IMR-90 (cell line): Measurements from ENCODE around the gene KCNN3. TPM values are rescaled to one million over a fixed set of nuclear protein-coding genes. Genes with fewer than 3 reads are reported as not detected.

Source experiments
- ATAC-seq: fragments of 200-7000 bp; cut with Tn5 transposase; 2 replicates; pipeline ENCODE4 v1.9.1; 2020; ENCODE audit warnings: low read depth, mild to moderate bottlenecking, moderate library complexity
- BruUV-seq: library from RNA; stranded (reverse); fragments of 400-500 nt; replicated peaks from 2 replicates; lab custom pipeline; 2021; lab: Mats Ljungman, UMichigan
- CTCF ChIA-PET: fragments of 300-600 bp; formaldehyde crosslinking; extraction: SDS; loops from one replicate; lab custom pipeline; 2021; ENCODE audit warnings: antibody characterized with exemption; lab: Yijun Ruan, JAX
- POLR2A ChIA-PET: fragments of 300-600 bp; sonication (Branson Sonifier 250); formaldehyde crosslinking; loops from one replicate; lab custom pipeline; 2022; ENCODE audit warnings: antibody characterized with exemption; ENCODE audit not compliant: unreplicated experiment; lab: Charles Lee
- DNase-seq: peaks from one replicate; pipeline ENCODE4 v3.0.0; 2013
- H2AFZ ChIP-seq: replicated peaks from 2 replicates; pipeline ENCODE3; 2013; ENCODE audit warnings: low read length, mild to moderate bottlenecking; ENCODE audit not compliant: poor library complexity
- H2AK5ac ChIP-seq: 2 replicates; pipeline ENCODE4 v1.6.1; 2013; ENCODE audit warnings: low read depth, low read length, inconsistent platforms
- H2AK9ac ChIP-seq: replicated peaks from 2 replicates; pipeline ENCODE3; 2013; ENCODE audit warnings: mild to moderate bottlenecking, low read depth, low read length, moderate library complexity; ENCODE audit not compliant: poor library complexity
- H2BK120ac ChIP-seq: 2 replicates; pipeline ENCODE4 v1.6.1; 2013; ENCODE audit warnings: low read depth, low read length, inconsistent platforms
- H2BK15ac ChIP-seq: 3 replicates; pipeline ENCODE4 v1.6.1; 2013; ENCODE audit warnings: low read depth, low read length, inconsistent platforms
- H2BK20ac ChIP-seq: 2 replicates; pipeline ENCODE4 v1.6.1; 2013; ENCODE audit warnings: low read depth, mild to moderate bottlenecking, inconsistent platforms, low read length, moderate library complexity
- H2BK5ac ChIP-seq: 2 replicates; pipeline ENCODE4 v1.6.1; 2013; ENCODE audit warnings: mild to moderate bottlenecking, low read depth, low read length, inconsistent platforms; ENCODE audit not compliant: poor library complexity, severe bottlenecking
- H3K14ac ChIP-seq: replicated peaks from 2 replicates; pipeline ENCODE4 v1.6.1; 2013; ENCODE audit warnings: low read depth, low read length, inconsistent platforms
- H3K18ac ChIP-seq: 2 replicates; pipeline ENCODE4 v1.6.1; 2013; ENCODE audit warnings: low read depth, low read length, control low read depth
- H3K23ac ChIP-seq: 2 replicates; pipeline ENCODE4 v1.6.1; 2013; ENCODE audit warnings: low read depth, low read length, inconsistent platforms
- H3K27ac ChIP-seq: 2 replicates; pipeline ENCODE4 v1.5.1; 2013; ENCODE audit warnings: mild to moderate bottlenecking, control low read depth, low read length; ENCODE audit not compliant: insufficient read depth
- H3K27me3 ChIP-seq: 2 replicates; pipeline ENCODE4 v1.6.1; 2013; ENCODE audit warnings: low read length; ENCODE audit not compliant: control insufficient read depth, insufficient read depth
- H3K36me3 ChIP-seq: 2 replicates; pipeline ENCODE4 v1.6.1; 2013; ENCODE audit warnings: low read length, mixed read lengths; ENCODE audit not compliant: control insufficient read depth, insufficient read depth
- H3K4ac ChIP-seq: 2 replicates; pipeline ENCODE4 v1.6.1; 2013; ENCODE audit warnings: low read depth, low read length, inconsistent platforms
- H3K4me1 ChIP-seq: 2 replicates; pipeline ENCODE4 v1.6.1; 2013; ENCODE audit warnings: low read length, mixed read lengths; ENCODE audit not compliant: control insufficient read depth, insufficient read depth
- H3K4me2 ChIP-seq: 2 replicates; pipeline ENCODE4 v1.6.1; 2013; ENCODE audit warnings: low read depth, mild to moderate bottlenecking, control low read depth, low read length, moderate library complexity
- H3K4me3 ChIP-seq: 2 replicates; pipeline ENCODE4 v1.5.1; 2013; ENCODE audit warnings: low read depth, mild to moderate bottlenecking, control low read depth, low read length, moderate library complexity; ENCODE audit not compliant: insufficient read depth
- H3K56ac ChIP-seq: 2 replicates; pipeline ENCODE4 v1.6.1; 2013; ENCODE audit warnings: low read length, inconsistent platforms; ENCODE audit not compliant: insufficient read depth; ENCODE audit errors: extremely low read depth
- H3K79me1 ChIP-seq, 2 experiments: 2 replicates each; pipeline ENCODE4 v1.6.1; 2013; ENCODE audit warnings: low read length in 2 of 2, inconsistent platforms in 1 of 2, low read depth in 1 of 2
- H3K9ac ChIP-seq: 2 replicates; pipeline ENCODE4 v1.6.1; 2013; ENCODE audit warnings: low read depth, low read length, control low read depth
- H3K9me1 ChIP-seq: 2 replicates; pipeline ENCODE4 v1.6.1; 2013; ENCODE audit warnings: low read length, inconsistent platforms; ENCODE audit not compliant: insufficient read depth
- H3K9me3 ChIP-seq: 2 replicates; pipeline ENCODE4 v1.6.1; 2013; ENCODE audit warnings: low read length; ENCODE audit not compliant: control insufficient read depth, insufficient read depth
- H4K20me1 ChIP-seq: 2 replicates; pipeline ENCODE4 v1.6.1; 2013; ENCODE audit warnings: low read length, inconsistent platforms; ENCODE audit not compliant: insufficient read depth
- H4K5ac ChIP-seq: 2 replicates; pipeline ENCODE4 v1.6.1; 2013; ENCODE audit warnings: mild to moderate bottlenecking, low read depth, low read length, control low read depth
- H4K8ac ChIP-seq, 2 experiments: 2 replicates each; pipeline ENCODE4 v1.6.1; 2013; ENCODE audit warnings: low read depth in 2 of 2, low read length in 2 of 2, control low read depth in 1 of 2, inconsistent platforms in 1 of 2
- H4K91ac ChIP-seq: 2 replicates; pipeline ENCODE4 v1.6.1; 2013; ENCODE audit warnings: low read depth, low read length, inconsistent platforms; ENCODE audit not compliant: insufficient read depth
- BHLHE40 ChIP-seq: fragments of 150-350 bp; IDR thresholded peaks from 2 replicates; pipeline ENCODE4 v1.6.1; 2016; ENCODE audit warnings: mild to moderate bottlenecking, low read depth, low read length
- CEBPB ChIP-seq: IDR thresholded peaks from 2 replicates; pipeline ENCODE4 v1.6.1; 2012; ENCODE audit warnings: low read depth, low read length, improper control_type of control experiment
- CHD1 ChIP-seq: IDR thresholded peaks from 2 replicates; pipeline ENCODE4 v1.6.1; 2012; ENCODE audit warnings: low read depth, low read length, improper control_type of control experiment
- FOS ChIP-seq: fragments of 150-350 bp; IDR thresholded peaks from 2 replicates; pipeline ENCODE4 v1.6.1; 2016; ENCODE audit warnings: low read depth, low read length
- MAFK ChIP-seq: IDR thresholded peaks from 2 replicates; pipeline ENCODE4 v1.6.1; 2012; ENCODE audit warnings: low read depth, low read length, improper control_type of control experiment
- MAZ ChIP-seq: IDR thresholded peaks from 2 replicates; pipeline ENCODE4 v1.6.1; 2012; ENCODE audit warnings: low read depth, mild to moderate bottlenecking, low read length, improper control_type of control experiment, moderate library complexity, borderline replicate concordance
- MXI1 ChIP-seq: IDR thresholded peaks from 2 replicates; pipeline ENCODE4 v1.6.1; 2012; ENCODE audit warnings: low read depth, mild to moderate bottlenecking, low read length, moderate library complexity, borderline replicate concordance
- RFX5 ChIP-seq: IDR thresholded peaks from 2 replicates; pipeline ENCODE4 v1.8.0; 2012; ENCODE audit warnings: low read depth, mild to moderate bottlenecking, low read length, moderate library complexity
- SMC3 ChIP-seq: fragments of 150-350 bp; IDR thresholded peaks from 2 replicates; pipeline ENCODE4 v1.6.1; 2016; ENCODE audit warnings: low read depth, mild to moderate bottlenecking, antibody characterized with exemption, low read length, moderate library complexity
- WGBS, 2 experiments: methylation state at CpG; one replicate each; pipeline versions ENCODE4 v1.1.5 to v1.1.7; 2013; ENCODE audit warnings: missing lambda C conversion rate in 2 of 2; ENCODE audit not compliant: insufficient read length in 1 of 2; ENCODE audit errors: extremely low coverage in 2 of 2; 5-methylcytosine and 5-hydroxymethylcytosine counted together
- dilution Hi-C: fragments of 300-500 bp; cut with HindIII; formaldehyde crosslinking; loops from one replicate; pipeline ENCODE4 v1.14.3; 2018; ENCODE audit warnings: low sequenced_read_pairs; ENCODE audit not compliant: unreplicated experiment
- in situ Hi-C: fragments of 300-500 bp; cut with MboI; formaldehyde crosslinking; loops from 3 replicates; pipeline ENCODE4 v1.14.3; 2019; ENCODE audit warnings: low sequenced_read_pairs, inconsistent platforms, mixed read lengths
- intact Hi-C: fragments of 100-400 bp; cut with micrococcal nuclease; formaldehyde crosslinking; loops from 2 replicates; pipeline ENCODE4 v1.10.0; 2022
- polyA plus RNA-seq, 3 experiments: library from polyadenylated mRNA; depleted of rRNA; stranded (reverse); fragments of >200 nt; gene quantifications; 2 replicates each; pipeline ENCODE4 v1.2.3, GENCODE V29; 2012; ENCODE audit warnings: low replicate concordance in 1 of 3
- total RNA-seq: library from RNA; depleted of rRNA; stranded (reverse); fragments of >200 nt; gene quantifications from 2 replicates; pipeline ENCODE4 v1.2.3, GENCODE V29; 2012
- TF ChIP-seq, protein P1 (sequence below): fragments of 150-350 bp; IDR thresholded peaks from 2 replicates; pipeline ENCODE4 v1.6.1; 2017; ENCODE audit warnings: mild to moderate bottlenecking, antibody characterized with exemption, low read length, low read depth
- TF ChIP-seq, protein P2 (sequence below): conservative IDR thresholded peaks from 2 replicates; pipeline ENCODE4 v1.5.1; 2012; ENCODE audit warnings: mild to moderate bottlenecking, low read depth, low read length, improper control_type of control experiment

Gene KCNN3
- total and polyA plus RNA-seq, 2 of the 4 experiments (the other 2 are of a cell fraction), result 0.02 TPM; not detected in 1

DNA sequence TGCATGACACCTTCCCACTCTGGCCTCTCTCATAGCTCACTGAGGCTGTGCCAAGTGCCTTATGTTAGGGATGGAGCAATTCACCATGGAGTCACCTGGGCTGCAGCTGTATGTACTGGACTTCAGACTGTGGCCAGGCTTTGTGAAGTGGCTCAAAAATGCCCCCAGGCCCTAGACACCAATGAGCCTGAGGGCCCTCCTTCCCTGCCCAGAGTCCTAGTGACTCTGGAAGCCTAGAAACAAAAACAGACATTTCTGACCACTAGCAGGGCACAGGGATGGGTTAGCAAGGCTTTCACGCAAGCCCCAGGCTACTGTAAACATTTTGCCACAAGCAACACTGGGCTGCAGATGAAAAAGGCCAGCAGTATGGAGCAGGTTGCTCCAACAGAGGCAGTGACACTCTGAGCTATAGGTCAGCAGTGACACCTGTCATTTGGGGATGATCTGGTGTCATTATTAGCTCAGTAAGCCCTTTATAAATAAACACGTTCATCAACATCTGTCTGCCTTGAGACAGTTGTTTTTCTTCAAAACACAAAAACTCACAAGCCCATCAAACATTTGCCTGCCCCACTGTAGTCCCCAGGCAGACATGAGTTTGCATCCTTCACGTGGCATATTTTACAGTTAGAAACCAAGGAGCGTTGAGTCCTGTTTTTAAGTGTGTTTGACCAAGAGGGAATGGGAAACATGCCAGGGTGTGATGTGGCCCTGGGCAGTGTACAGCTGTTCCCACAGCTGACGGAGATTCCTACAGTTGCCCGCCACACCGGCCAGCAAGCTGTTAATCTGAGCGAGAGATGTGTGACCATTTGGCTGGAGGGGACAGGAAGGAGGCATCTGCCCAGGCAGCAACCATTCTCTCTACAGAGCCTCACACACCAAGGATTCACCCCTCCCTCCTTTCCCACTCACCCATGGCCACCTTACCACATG is 66.8 kb downstream of the KCNN3 start (continued):
- TF ChIP-seq, protein P1, sequence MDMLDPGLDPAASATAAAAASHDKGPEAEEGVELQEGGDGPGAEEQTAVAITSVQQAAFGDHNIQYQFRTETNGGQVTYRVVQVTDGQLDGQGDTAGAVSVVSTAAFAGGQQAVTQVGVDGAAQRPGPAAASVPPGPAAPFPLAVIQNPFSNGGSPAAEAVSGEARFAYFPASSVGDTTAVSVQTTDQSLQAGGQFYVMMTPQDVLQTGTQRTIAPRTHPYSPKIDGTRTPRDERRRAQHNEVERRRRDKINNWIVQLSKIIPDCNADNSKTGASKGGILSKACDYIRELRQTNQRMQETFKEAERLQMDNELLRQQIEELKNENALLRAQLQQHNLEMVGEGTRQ, result no peak

DNA sequence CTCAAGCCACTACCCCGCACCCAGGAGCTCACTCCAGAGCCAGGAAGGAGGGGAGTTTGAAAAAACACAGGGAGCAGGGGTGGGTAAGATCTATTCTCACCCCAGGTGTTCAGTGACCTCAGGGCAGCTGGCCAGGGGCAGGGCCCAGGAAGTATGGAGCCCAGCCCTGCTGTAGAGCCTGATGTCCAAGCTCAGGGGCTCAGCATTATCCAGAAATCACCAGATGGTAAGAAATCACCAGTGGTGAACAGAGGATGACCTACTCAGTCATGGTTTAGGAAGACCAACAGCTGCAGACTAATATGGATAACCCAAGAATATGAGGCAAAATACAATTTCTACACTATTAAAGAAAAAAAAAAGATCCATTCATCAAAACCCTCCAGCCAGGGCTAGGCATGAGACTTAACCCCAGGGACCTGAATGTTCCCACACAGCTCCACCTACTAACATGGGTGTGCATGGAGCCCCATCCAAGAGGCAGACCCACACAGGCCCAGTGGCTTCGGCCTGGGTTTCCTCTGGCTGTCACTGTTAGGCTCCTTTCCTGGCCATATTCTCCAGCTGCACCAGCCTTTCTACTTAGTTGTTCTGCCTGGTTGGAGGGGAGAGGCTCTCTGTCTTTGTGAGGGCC is 67.6 kb downstream of the KCNN3 start:
- H2BK15ac ChIP-seq, result no peak overlapping the region
- peaks cover 77% of the 10 kb centered on the region for H3K27me3 ChIP-seq
- intact Hi-C loops (no loop called here), in situ Hi-C loops (no loop called here), dilution Hi-C loops (no loop called here)
- no peaks in the 10 kb centered on the region for H3K4me1 ChIP-seq
- ChIA-PET POLR2A (no interaction called here), CTCF (interaction anchor here (0.6 kb wide), 1 partner anchor 219 kb away, joined by 3 read pairs; no protein-coding TSS in a partner anchor)
- H2AK9ac ChIP-seq, result no peak overlapping the region
- no peak overlapping the region for H4K91ac ChIP-seq
- BruUV-seq, result no TSS peak
- H3K4ac ChIP-seq, result no peak overlapping the region
- no peak overlapping the region for H2BK5ac ChIP-seq
- no peak for ATAC-seq
- no peak overlapping the region for H4K8ac ChIP-seq
- no peak overlapping the region for H3K18ac ChIP-seq
- DNase-seq, result no peak
- H3K79me1 ChIP-seq, result no peaks in the 10 kb centered on the region
- no peak overlapping the region for H2AK5ac ChIP-seq
- H2BK20ac ChIP-seq, result no peak overlapping the region
- H3K23ac ChIP-seq, result no peak overlapping the region
- WGBS, 2 experiments, result no CpG with 5 or more reads among the region's 2 CpGs
- no peak overlapping the region for H3K4me3 ChIP-seq
- no peak overlapping the region for H3K27ac ChIP-seq
- no peaks in the 10 kb centered on the region for H3K9me3 ChIP-seq
- no peak overlapping the region for H4K5ac ChIP-seq
- no peak overlapping the region for H3K56ac ChIP-seq
- H3K9ac ChIP-seq, result no peak overlapping the region
- no peak overlapping the region for H3K4me2 ChIP-seq
- H3K36me3 ChIP-seq, result no peaks in the 10 kb centered on the region
- H2AFZ ChIP-seq, result no peak overlapping the region
- H4K20me1 ChIP-seq, result no peaks in the 10 kb centered on the region
- no peaks in the 10 kb centered on the region for H3K9me1 ChIP-seq
- H2BK120ac ChIP-seq, result no peak overlapping the region
- H3K14ac ChIP-seq, result no peak overlapping the region
- TF ChIP-seq BHLHE40 (no peak), MXI1 (no peak), CEBPB (no peak), FOS (no peak), SMC3 (no peak), MAZ (no peak), RFX5 (no peak), CHD1 (no peak), MAFK (no peak)
- TF ChIP-seq, protein P1, result no peak
- TF ChIP-seq, protein P2, sequence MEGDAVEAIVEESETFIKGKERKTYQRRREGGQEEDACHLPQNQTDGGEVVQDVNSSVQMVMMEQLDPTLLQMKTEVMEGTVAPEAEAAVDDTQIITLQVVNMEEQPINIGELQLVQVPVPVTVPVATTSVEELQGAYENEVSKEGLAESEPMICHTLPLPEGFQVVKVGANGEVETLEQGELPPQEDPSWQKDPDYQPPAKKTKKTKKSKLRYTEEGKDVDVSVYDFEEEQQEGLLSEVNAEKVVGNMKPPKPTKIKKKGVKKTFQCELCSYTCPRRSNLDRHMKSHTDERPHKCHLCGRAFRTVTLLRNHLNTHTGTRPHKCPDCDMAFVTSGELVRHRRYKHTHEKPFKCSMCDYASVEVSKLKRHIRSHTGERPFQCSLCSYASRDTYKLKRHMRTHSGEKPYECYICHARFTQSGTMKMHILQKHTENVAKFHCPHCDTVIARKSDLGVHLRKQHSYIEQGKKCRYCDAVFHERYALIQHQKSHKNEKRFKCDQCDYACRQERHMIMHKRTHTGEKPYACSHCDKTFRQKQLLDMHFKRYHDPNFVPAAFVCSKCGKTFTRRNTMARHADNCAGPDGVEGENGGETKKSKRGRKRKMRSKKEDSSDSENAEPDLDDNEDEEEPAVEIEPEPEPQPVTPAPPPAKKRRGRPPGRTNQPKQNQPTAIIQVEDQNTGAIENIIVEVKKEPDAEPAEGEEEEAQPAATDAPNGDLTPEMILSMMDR, result no peak
